GM19463 (cell line): ENCODE measurements around the gene ADPRHL1.

Experiments
- ATAC-seq: cut with Tn5 transposase; IDR thresholded peaks from one replicate; pipeline ENCODE4 v1.9.1; 2021; ENCODE audit warnings: mild to moderate bottlenecking, moderate library complexity; ENCODE audit not compliant: unreplicated experiment

Gene ADPRHL1

GRCh38 chr13:113351514-113352026, 101.7 kb downstream of the ADPRHL1 start:
- ATAC-seq = no peak

DNA sequence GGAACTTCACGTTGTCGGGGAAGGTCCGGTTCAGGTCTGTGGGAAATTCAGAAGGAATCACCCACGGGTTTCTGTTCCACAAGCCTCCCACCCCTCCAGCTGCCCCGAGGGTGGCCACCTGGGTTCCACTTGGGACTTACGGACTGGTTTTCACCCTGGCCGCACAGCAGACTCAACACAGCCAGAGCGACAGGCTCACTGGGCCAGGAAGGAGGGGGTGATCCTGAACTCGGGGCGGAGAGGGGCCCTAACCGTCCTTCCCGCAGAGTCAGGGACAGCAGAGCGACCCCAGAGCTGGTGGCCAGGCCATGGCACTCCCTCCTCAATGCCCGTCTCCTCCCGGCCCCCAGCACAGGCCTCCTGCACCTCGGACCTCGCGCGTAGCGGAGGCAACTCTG, 102.4 kb downstream of the ADPRHL1 start:
- no peak for ATAC-seq

- no peak for ATAC-seq
These were observed 103.0 kb downstream of the ADPRHL1 start for GRCh38 chr13:113350065-113350937.
